GM12873 (cell line): ENCODE measurements around the gene PHKG1.

Experiments used
- CTCF ChIP-seq: IDR thresholded peaks from 2 replicates; pipeline ENCODE4 v1.5.1; 2012; ENCODE audit warnings: low read depth, mild to moderate bottlenecking, moderate library complexity, low read length, control low read depth; ENCODE audit not compliant: insufficient read depth; ENCODE audit errors: missing control alignments

PHKG1 gene

GRCh38 chr7:56063882-56064625 lies 28.7 kb downstream of the PHKG1 start, which contains the start of gene SUMF2:
TSS of gene SUMF2 (plus strand) at chr7:56064286. CDS start at chr7:56064312, 26 bp downstream.
- TF ChIP-seq CTCF = no peak

- no peak for TF ChIP-seq CTCF
These were observed 29.3 kb downstream of the PHKG1 start for GRCh38 chr7:56063500-56063881.

GRCh38 chr7:56062382-56062781 lies 30.4 kb downstream of the PHKG1 start:
- no peak for TF ChIP-seq CTCF

GRCh38 chr7:56053993-56054392 lies 38.8 kb downstream of the PHKG1 start:
- no peak for TF ChIP-seq CTCF

- no peak for TF ChIP-seq CTCF
These were observed 39.4 kb downstream of the PHKG1 start for GRCh38 chr7:56053379-56053778.

GRCh38 chr7:56051339-56052191 lies 41.2 kb downstream of the PHKG1 start, which contains the start of the genes CCT6A and PSPH:
TSS of gene CCT6A (plus strand) at chr7:56051765. CDS start at chr7:56051849, 84 bp downstream.
TSS of gene PSPH (minus strand) at chr7:56051444. CDS start at chr7:56021212, 30,232 bp downstream.
- no peak for TF ChIP-seq CTCF

GRCh38 chr7:56051053-56051338 lies 41.8 kb downstream of the PHKG1 start:
- TF ChIP-seq CTCF = no peak
